ENCODE measurements around the gene ZNRF3.
A peak's percentile ranks its signal among the peaks of the same experiment; 100 is the strongest.

ZNRF3 gene

GRCh38 chr22:29031227-29032011 lies 148.0 kb downstream of the ZNRF3 start:
- H3K9me3 ChIP-seq (ENCODE audit: control insufficient read depth, insufficient read depth, low read depth, low read length), result no peaks in the 10 kb centered on the region
- H3K4me1 ChIP-seq (ENCODE audit: control insufficient read depth, insufficient read depth, low read length), result peaks cover 23% of the 10 kb centered on the region
- CTCF ChIA-PET, result interaction anchor here (0.6 to 7.0 kb wide), 11 partner anchors 9 to 982 kb away, joined by 3 to 53 read pairs (median 3); partner anchors contain the start of gene KREMEN1
- H3K27ac ChIP-seq (ENCODE audit: extremely low read depth, low read depth, low read length), result peak overlapping the region; percentile 49
- POLR2A ChIA-PET, result interaction anchor here (0.9 to 2.2 kb wide), 6 partner anchors 18 to 231 kb away, joined by 3 to 22 read pairs (median 3); partner anchors contain the start of genes XBP1 and ZNRF3
- peaks cover 0 to 3% of the 10 kb centered on the region in 2 experiments; a peak in 1 of 3 replicates for H3K36me3 ChIP-seq (ENCODE audit: control insufficient read depth in 2 of 2, insufficient read depth in 1 of 2, low read length in 2 of 2)
- peak overlapping the region; percentile 53 for H3K4me3 ChIP-seq (ENCODE audit: low read depth, low read length)
- TF ChIP-seq, protein P1, sequence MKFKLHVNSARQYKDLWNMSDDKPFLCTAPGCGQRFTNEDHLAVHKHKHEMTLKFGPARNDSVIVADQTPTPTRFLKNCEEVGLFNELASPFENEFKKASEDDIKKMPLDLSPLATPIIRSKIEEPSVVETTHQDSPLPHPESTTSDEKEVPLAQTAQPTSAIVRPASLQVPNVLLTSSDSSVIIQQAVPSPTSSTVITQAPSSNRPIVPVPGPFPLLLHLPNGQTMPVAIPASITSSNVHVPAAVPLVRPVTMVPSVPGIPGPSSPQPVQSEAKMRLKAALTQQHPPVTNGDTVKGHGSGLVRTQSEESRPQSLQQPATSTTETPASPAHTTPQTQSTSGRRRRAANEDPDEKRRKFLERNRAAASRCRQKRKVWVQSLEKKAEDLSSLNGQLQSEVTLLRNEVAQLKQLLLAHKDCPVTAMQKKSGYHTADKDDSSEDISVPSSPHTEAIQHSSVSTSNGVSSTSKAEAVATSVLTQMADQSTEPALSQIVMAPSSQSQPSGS (tag by site-specific recombination; IDR thresholded peaks at IDR 0.05; ENCODE audit: low read depth), result peak; percentile 79; the same call in 1 of the 2 replicates
- no peak for TF ChIP-seq KLF9 (tag by site-specific recombination; IDR thresholded peaks at IDR 0.05; ENCODE audit: low read depth)
- TF ChIP-seq ZNF335 (tag by site-specific recombination; conservative IDR thresholded peaks at IDR 0.05), result peak; percentile 37
- TF ChIP-seq ZFP69B (tag by site-specific recombination; IDR thresholded peaks at IDR 0.05), result peak; percentile 21; the same call in 1 of the 2 replicates
- TF ChIP-seq, protein P2, sequence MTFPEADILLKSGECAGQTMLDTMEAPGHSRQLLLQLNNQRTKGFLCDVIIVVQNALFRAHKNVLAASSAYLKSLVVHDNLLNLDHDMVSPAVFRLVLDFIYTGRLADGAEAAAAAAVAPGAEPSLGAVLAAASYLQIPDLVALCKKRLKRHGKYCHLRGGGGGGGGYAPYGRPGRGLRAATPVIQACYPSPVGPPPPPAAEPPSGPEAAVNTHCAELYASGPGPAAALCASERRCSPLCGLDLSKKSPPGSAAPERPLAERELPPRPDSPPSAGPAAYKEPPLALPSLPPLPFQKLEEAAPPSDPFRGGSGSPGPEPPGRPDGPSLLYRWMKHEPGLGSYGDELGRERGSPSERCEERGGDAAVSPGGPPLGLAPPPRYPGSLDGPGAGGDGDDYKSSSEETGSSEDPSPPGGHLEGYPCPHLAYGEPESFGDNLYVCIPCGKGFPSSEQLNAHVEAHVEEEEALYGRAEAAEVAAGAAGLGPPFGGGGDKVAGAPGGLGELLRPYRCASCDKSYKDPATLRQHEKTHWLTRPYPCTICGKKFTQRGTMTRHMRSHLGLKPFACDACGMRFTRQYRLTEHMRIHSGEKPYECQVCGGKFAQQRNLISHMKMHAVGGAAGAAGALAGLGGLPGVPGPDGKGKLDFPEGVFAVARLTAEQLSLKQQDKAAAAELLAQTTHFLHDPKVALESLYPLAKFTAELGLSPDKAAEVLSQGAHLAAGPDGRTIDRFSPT (tag by site-specific recombination; IDR thresholded peaks at IDR 0.05), result peak; percentile 8; the same call in 1 of the 2 replicates
- TF ChIP-seq ZXDB (tag by site-specific recombination; IDR thresholded peaks at IDR 0.05), result peak; percentile 36; the same call in 1 of the 2 replicates
- TF ChIP-seq ZNF664 (tag by site-specific recombination; IDR thresholded peaks at IDR 0.05), result no peak
- no peak for TF ChIP-seq ZNF544 (tag by site-specific recombination; IDR thresholded peaks at IDR 0.05)
- peak; percentile 9; the same call in 1 of the 2 replicates for TF ChIP-seq SP2 (tag by site-specific recombination; IDR thresholded peaks at IDR 0.05)
- peak; percentile 66 for TF ChIP-seq ZNF341 (tag by site-specific recombination; IDR thresholded peaks at IDR 0.05; ENCODE audit: low read depth)
- peak; percentile 54; the same call in 1 of the 2 replicates for TF ChIP-seq ZNF660 (tag by site-specific recombination; IDR thresholded peaks at IDR 0.05)
- peak; percentile 74 for TF ChIP-seq ZBTB21 (tag by site-specific recombination; IDR thresholded peaks at IDR 0.05)
- TF ChIP-seq FEZF1 (tag by site-specific recombination; IDR thresholded peaks at IDR 0.05), result no peak
- peak; percentile 52 for TF ChIP-seq ZEB2 (tag by site-specific recombination; IDR thresholded peaks at IDR 0.05)
- peak; percentile 70 for TF ChIP-seq GLIS1 (tag by site-specific recombination; IDR thresholded peaks at IDR 0.05)
- no peak for TF ChIP-seq SETDB1 (IDR thresholded peaks at IDR 0.05; ENCODE audit: insufficient read length, low read length)
- peak; percentile 82 for TF ChIP-seq ZNF629 (tag by site-specific recombination; IDR thresholded peaks at IDR 0.05)
- 0 out of 2 replicates have a peak, but pooled peaks have one; percentile 17 for TF ChIP-seq ZNF692 (tag by site-specific recombination; IDR thresholded peaks at IDR 0.05)
- TF ChIP-seq ZNF184 (tag by site-specific recombination; IDR thresholded peaks at IDR 0.05), result peak; percentile 11; the same call in 1 of the 2 replicates
- peak; percentile 53 for TF ChIP-seq ZIC2 (tag by site-specific recombination; IDR thresholded peaks at IDR 0.05)
- TF ChIP-seq ZNF366 (tag by site-specific recombination; conservative IDR thresholded peaks at IDR 0.05), result peak; percentile 79
- TF ChIP-seq, protein P3, sequence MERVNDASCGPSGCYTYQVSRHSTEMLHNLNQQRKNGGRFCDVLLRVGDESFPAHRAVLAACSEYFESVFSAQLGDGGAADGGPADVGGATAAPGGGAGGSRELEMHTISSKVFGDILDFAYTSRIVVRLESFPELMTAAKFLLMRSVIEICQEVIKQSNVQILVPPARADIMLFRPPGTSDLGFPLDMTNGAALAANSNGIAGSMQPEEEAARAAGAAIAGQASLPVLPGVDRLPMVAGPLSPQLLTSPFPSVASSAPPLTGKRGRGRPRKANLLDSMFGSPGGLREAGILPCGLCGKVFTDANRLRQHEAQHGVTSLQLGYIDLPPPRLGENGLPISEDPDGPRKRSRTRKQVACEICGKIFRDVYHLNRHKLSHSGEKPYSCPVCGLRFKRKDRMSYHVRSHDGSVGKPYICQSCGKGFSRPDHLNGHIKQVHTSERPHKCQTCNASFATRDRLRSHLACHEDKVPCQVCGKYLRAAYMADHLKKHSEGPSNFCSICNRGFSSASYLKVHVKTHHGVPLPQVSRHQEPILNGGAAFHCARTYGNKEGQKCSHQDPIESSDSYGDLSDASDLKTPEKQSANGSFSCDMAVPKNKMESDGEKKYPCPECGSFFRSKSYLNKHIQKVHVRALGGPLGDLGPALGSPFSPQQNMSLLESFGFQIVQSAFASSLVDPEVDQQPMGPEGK (tag by site-specific recombination; IDR thresholded peaks at IDR 0.05), result peak; percentile 80
- no peak for TF ChIP-seq ZBTB48 (tag by site-specific recombination; IDR thresholded peaks at IDR 0.05)
- TF ChIP-seq, protein P4, sequence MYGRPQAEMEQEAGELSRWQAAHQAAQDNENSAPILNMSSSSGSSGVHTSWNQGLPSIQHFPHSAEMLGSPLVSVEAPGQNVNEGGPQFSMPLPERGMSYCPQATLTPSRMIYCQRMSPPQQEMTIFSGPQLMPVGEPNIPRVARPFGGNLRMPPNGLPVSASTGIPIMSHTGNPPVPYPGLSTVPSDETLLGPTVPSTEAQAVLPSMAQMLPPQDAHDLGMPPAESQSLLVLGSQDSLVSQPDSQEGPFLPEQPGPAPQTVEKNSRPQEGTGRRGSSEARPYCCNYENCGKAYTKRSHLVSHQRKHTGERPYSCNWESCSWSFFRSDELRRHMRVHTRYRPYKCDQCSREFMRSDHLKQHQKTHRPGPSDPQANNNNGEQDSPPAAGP (tag by site-specific recombination; IDR thresholded peaks at IDR 0.05), result 0 out of 2 replicates have a peak, but pooled peaks have one; percentile 25
- TF ChIP-seq ZBTB20 (tag by site-specific recombination; IDR thresholded peaks at IDR 0.05), result peak; percentile 59
- no peak for TF ChIP-seq ZNF514 (tag by site-specific recombination; IDR thresholded peaks at IDR 0.05)
- peak; percentile 35 for TF ChIP-seq GLIS2 (tag by site-specific recombination; IDR thresholded peaks at IDR 0.05)
- TF ChIP-seq ZNF302 (tag by site-specific recombination; IDR thresholded peaks at IDR 0.05; ENCODE audit: low read depth), result no peak
